WTC11 (cell line): ENCODE results near the gene OR1E1. TPM values are rescaled to one million over a fixed set of nuclear protein-coding genes. Genes with fewer than 3 reads are reported as not detected.
A peak's percentile ranks its signal among the peaks of the same experiment; 100 is the strongest.
"Not testable (repeated sequence)": the region's sequence is repeated elsewhere in the genome, so short reads cannot be mapped to it uniquely, and the experiment has no call there.

ENCODE experiments used
- ATAC-seq: fragments of 200-7000 bp; cut with Tn5 transposase; 2 replicates; pipeline ENCODE4 v1.10.0; 2021; ENCODE audit warnings: mild to moderate bottlenecking, moderate library complexity
- CTCF ChIA-PET: fragments of 300-600 bp; sonication (Branson Sonifier 250); formaldehyde crosslinking; loops from one replicate; lab custom pipeline; 2021; ENCODE audit warnings: antibody characterized with exemption; lab: Charles Lee
- POLR2A ChIA-PET: fragments of 350-600 bp; sonication (Branson Sonifier 250); formaldehyde crosslinking; loops from one replicate; lab custom pipeline; 2021; ENCODE audit warnings: antibody characterized with exemption; lab: Charles Lee
- DNase-seq: peaks from one replicate; pipeline ENCODE4 v3.0.0; 2021; ENCODE audit warnings: low spot score
- H3K27ac Mint-ChIP-seq: 2 replicates; pipeline ENCODE4 v1.8.0; 2021; ENCODE audit warnings: mixed read lengths
- H3K27me3 Mint-ChIP-seq: 2 replicates; pipeline ENCODE4 v1.8.0; 2021; ENCODE audit warnings: low read depth, mild to moderate bottlenecking, moderate library complexity, mixed read lengths
- H3K36me3 Mint-ChIP-seq: 2 replicates; pipeline ENCODE4 v1.8.0; 2021; ENCODE audit warnings: mixed read lengths
- H3K4me1 Mint-ChIP-seq: 2 replicates; pipeline ENCODE4 v1.8.0; 2022; ENCODE audit warnings: mixed read lengths
- H3K4me3 Mint-ChIP-seq: 2 replicates; pipeline ENCODE4 v1.8.0; 2021; ENCODE audit warnings: mild to moderate bottlenecking, moderate library complexity, mixed read lengths
- H3K9me3 Mint-ChIP-seq: 2 replicates; pipeline ENCODE4 v1.8.0; 2021; ENCODE audit warnings: mixed read lengths
- AFF4 ChIP-seq: sonication (generic); formaldehyde crosslinking; IDR thresholded peaks from 2 replicates; pipeline ENCODE4 v1.8.1; 2023; ENCODE audit warnings: mild to moderate bottlenecking, missing genetic modification reagents, borderline replicate concordance
- ATF1 ChIP-seq: sonication (generic); formaldehyde crosslinking; IDR thresholded peaks from 2 replicates; pipeline ENCODE4 v1.8.1; 2023; ENCODE audit warnings: mild to moderate bottlenecking, moderate library complexity, missing genetic modification reagents
- FOXJ3 ChIP-seq: sonication (generic); formaldehyde crosslinking; IDR thresholded peaks from 2 replicates; pipeline ENCODE4 v1.9.0; 2021; ENCODE audit warnings: missing genetic modification reagents, mild to moderate bottlenecking, borderline replicate concordance
- FOXK1 ChIP-seq: sonication (generic); formaldehyde crosslinking; IDR thresholded peaks from 2 replicates; pipeline ENCODE4 v1.8.0; 2022; ENCODE audit warnings: mild to moderate bottlenecking, moderate library complexity, missing genetic modification reagents
- MAX ChIP-seq: sonication (generic); formaldehyde crosslinking; IDR thresholded peaks from 2 replicates; pipeline ENCODE4 v1.8.0; 2022; ENCODE audit warnings: mild to moderate bottlenecking, missing genetic modification reagents
- MLX ChIP-seq: sonication (generic); formaldehyde crosslinking; IDR thresholded peaks from 2 replicates; pipeline ENCODE4 v1.8.1; 2023; ENCODE audit warnings: mild to moderate bottlenecking, missing genetic modification reagents, moderate library complexity
- NFATC4 ChIP-seq: fragments of 250-450 bp; sonication (Bioruptor Pico); IDR thresholded peaks from 2 replicates; pipeline ENCODE4 v1.9.0; 2021; ENCODE audit warnings: mild to moderate bottlenecking
- NFYB ChIP-seq: sonication (generic); formaldehyde crosslinking; conservative IDR thresholded peaks from 2 replicates; pipeline ENCODE4 v1.8.0; 2022; ENCODE audit warnings: low read depth, missing genetic modification reagents
- SMAD3 ChIP-seq: sonication (generic); formaldehyde crosslinking; IDR thresholded peaks from 2 replicates; pipeline ENCODE4 v1.8.0; 2022; ENCODE audit warnings: missing genetic modification reagents, mild to moderate bottlenecking, borderline replicate concordance
- SMAD4 ChIP-seq: sonication (generic); formaldehyde crosslinking; IDR thresholded peaks from 2 replicates; pipeline ENCODE4 v1.8.0; 2022; ENCODE audit warnings: mild to moderate bottlenecking, missing genetic modification reagents
- SOX15 ChIP-seq: fragments of 250-450 bp; sonication (Bioruptor Pico); IDR thresholded peaks from 2 replicates; pipeline ENCODE4 v1.9.0; 2021; ENCODE audit warnings: mild to moderate bottlenecking
- SP1 ChIP-seq: sonication (generic); formaldehyde crosslinking; conservative IDR thresholded peaks from 2 replicates; pipeline ENCODE4 v1.8.1; 2022; ENCODE audit warnings: missing genetic modification reagents
- TEAD4 ChIP-seq: sonication (generic); formaldehyde crosslinking; IDR thresholded peaks from 2 replicates; pipeline ENCODE4 v1.8.0; 2022; ENCODE audit warnings: mild to moderate bottlenecking, missing genetic modification reagents
- ZBTB21 ChIP-seq: sonication (generic); formaldehyde crosslinking; IDR thresholded peaks from 2 replicates; pipeline ENCODE4 v1.8.1; 2023; ENCODE audit warnings: mild to moderate bottlenecking, missing genetic modification reagents, borderline replicate concordance
- ZNF396 ChIP-seq: fragments of 250-450 bp; sonication (Bioruptor Pico); IDR thresholded peaks from 2 replicates; pipeline ENCODE4 v1.8.0; 2021; ENCODE audit warnings: mild to moderate bottlenecking, moderate library complexity, borderline replicate concordance
- total RNA-seq: library from RNA; stranded (reverse); gene quantifications from 3 replicates; pipeline ENCODE4 v1.2.3, GENCODE V29; 2021

Gene OR1E1
- total RNA-seq, 1 experiment from 2014 or later: not detected

GRCh38 chr17:3381957-3382356 lies 16.3 kb downstream of the OR1E1 start:
- peak; percentile 15 for DNase-seq
- Mint-ChIP-seq H3K9me3 (peaks cover 6% of the 10 kb centered on the region), H3K36me3 (no peaks in the 10 kb centered on the region), H3K4me3 (no peak overlapping the region), H3K4me1 (peaks cover 7% of the 10 kb centered on the region; the same call in 1 of the 2 replicates), H3K27me3 (peaks cover 36% of the 10 kb centered on the region), H3K27ac (no peak overlapping the region)
- ATAC-seq: peak; percentile 68
- no peak for TF ChIP-seq MLX (CRISPR knock-in tag)
- no peak for TF ChIP-seq NFATC4 (CRISPR knock-in tag)
- no peak for TF ChIP-seq FOXJ3 (CRISPR knock-in tag)
- ChIA-PET CTCF (no interaction called here), POLR2A (no interaction called here)

GRCh38 chr17:3378321-3378720 lies 19.9 kb downstream of the OR1E1 start:
- CTCF ChIA-PET: no interaction called here
- DNase-seq: no peak
- no peak for ATAC-seq
- POLR2A ChIA-PET: no interaction called here
- Mint-ChIP-seq H3K4me3 (no peak overlapping the region), H3K4me1 (0 out of 2 replicates have a peak, but pooled peaks cover 2% of the 10 kb centered on the region), H3K9me3 (peaks cover 37% of the 10 kb centered on the region), H3K36me3 (peaks cover 12% of the 10 kb centered on the region), H3K27ac (no peak overlapping the region), H3K27me3 (peaks cover 17% of the 10 kb centered on the region)
- TF ChIP-seq FOXK1 (CRISPR knock-in tag): no peak
- no peak for TF ChIP-seq ZNF396 (CRISPR knock-in tag)
- TF ChIP-seq TEAD4 (CRISPR knock-in tag): no peak
- no peak for TF ChIP-seq MAX
- TF ChIP-seq AFF4: no peak
- TF ChIP-seq NFYB: no peak
- TF ChIP-seq SP1 (CRISPR knock-in tag): no peak
- TF ChIP-seq ZBTB21: no peak
- TF ChIP-seq ATF1 (CRISPR knock-in tag): no peak
- TF ChIP-seq SMAD3 (CRISPR knock-in tag): no peak
- no peak for TF ChIP-seq SMAD4 (CRISPR knock-in tag)
- TF ChIP-seq SOX15: no peak

GRCh38 chr17:3371167-3371566 lies 27.0 kb downstream of the OR1E1 start:
- peaks cover 66% of the 10 kb centered on the region for H3K9me3 Mint-ChIP-seq
- not testable (repeated sequence) for H3K27ac Mint-ChIP-seq, DNase-seq

More at GRCh38 chr17:3371167-3371566, 27.0 kb downstream of the OR1E1 start:
- CTCF ChIA-PET, ATAC-seq, H3K4me3 Mint-ChIP-seq, H3K4me1 Mint-ChIP-seq, POLR2A ChIA-PET: not testable (repeated sequence)
- Mint-ChIP-seq H3K27me3 (peaks cover 26% of the 10 kb centered on the region), H3K36me3 (peaks cover 25% of the 10 kb centered on the region)

Other genes with a start within 250 kb of the OR1E1 start
- not detected in 3 replicates for gene OR1A2, start 200.9 kb downstream of the OR1E1 start, total RNA-seq
- gene OR1A1, start 190.7 kb downstream of the OR1E1 start, total RNA-seq: not detected in 3 replicates
- not detected in 3 replicates for gene OR3A1, start 100.0 kb downstream of the OR1E1 start, total RNA-seq
- not detected in 3 replicates for gene OR3A2, start 12.1 kb downstream of the OR1E1 start, total RNA-seq
- gene OR3A3, start 13.0 kb upstream of the OR1E1 start, total RNA-seq: not detected in 3 replicates
- gene OR1E2, start 35.4 kb upstream of the OR1E1 start, total RNA-seq: not detected in 3 replicates
- gene SPATA22, start 73.4 kb upstream of the OR1E1 start, total RNA-seq: not detected in 3 replicates
- 0.04 TPM in 1 of 3 replicates, not detected in the others for gene ASPA, start 77.6 kb upstream of the OR1E1 start, total RNA-seq
- 0.35 to 0.82 TPM (median 0.53 TPM) in 3 replicates for gene TRPV3, start 159.4 kb upstream of the OR1E1 start, total RNA-seq
- gene TRPV1, start 211.0 kb upstream of the OR1E1 start, total RNA-seq: 4.4 to 6.1 TPM (median 4.7 TPM) in 3 replicates
- gene SHPK, start 237.8 kb upstream of the OR1E1 start, total RNA-seq: 29.0 to 29.3 TPM (median 29.2 TPM) in 3 replicates
- 10.7 to 11.9 TPM (median 11.8 TPM) in 3 replicates for gene CTNS, start 238.3 kb upstream of the OR1E1 start, total RNA-seq